ENCODE measurements around the gene DDX42. TPM values are rescaled to one million over a fixed set of nuclear protein-coding genes. Genes with fewer than 3 reads are reported as not detected.

Gene DDX42
- total and polyA plus RNA-seq, 9 of the 15 experiments (the other 6 are each of a cell fraction or from before 2014, with no cell fraction given) = 16.5 to 149 (median 87.6) TPM

DNA sequence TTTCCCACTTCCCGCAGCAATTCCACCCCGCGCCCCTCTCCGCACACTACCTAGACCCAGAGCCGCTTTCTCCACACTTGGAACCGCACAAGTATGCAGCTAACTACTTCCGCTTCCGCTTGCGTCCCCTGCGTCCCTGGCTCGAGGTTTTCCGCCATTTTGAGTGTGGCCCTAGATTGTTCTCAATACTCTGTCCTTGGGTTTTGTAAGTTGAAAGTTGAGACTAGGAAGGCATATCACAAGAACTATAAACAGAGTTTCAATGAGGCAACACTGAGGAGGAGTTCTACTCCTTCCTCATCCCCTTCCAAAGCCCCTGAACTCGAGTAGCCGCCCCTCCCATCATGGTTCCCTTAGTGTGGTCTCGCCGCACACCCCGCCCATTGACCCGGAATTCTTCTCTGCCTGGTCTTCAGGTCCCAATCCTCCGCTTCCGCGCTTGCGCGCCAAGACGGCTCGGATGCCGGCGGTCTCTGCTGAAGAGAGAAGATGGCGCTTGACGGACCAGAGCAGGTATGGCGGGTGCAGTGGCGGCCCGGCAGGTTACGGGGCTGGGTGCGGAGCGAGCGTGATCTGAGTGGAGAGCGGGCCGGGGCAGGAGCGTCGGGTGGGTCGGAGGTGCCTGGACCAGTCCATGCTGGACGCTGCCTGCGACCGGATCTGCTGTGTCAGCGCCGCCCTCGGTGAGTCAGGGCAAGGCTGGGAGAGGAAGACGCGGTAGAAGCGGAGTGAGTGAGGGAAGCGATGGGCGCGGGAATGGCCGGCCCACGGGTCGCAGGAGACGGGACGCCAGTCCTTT lies 53.2 kb downstream of the DDX42 start, which contains the start of the genes FTSJ3 and PSMC5:
FTSJ3 (minus strand) TSS at position 662 of the 799 bp plus-strand sequence. CDS start 761 bp downstream, outside the sequence.
PSMC5 (plus strand) TSS at position 430 of the 799 bp plus-strand sequence; CDS start at position 490, 60 bp downstream.
- under 1% methylated on average over 54 of the region's 58 CpGs for WGBS (ENCODE audit: insufficient coverage, low coverage, missing lambda C conversion rate)
- intact Hi-C loops (cut with micrococcal nuclease) (loop anchor here (1.0 kb wide), 1 partner anchor 16 kb away; no protein-coding TSS in a partner anchor), in situ Hi-C loops (cut with MboI) (loop anchor here (25.0 kb wide), 1 partner anchor 390 kb away; the partner anchor contains the start of gene CYB561)
- CTCF ChIA-PET (ENCODE audit: low intra/inter-chr PET ratio) = no interaction called here
- Histone ChIP-seq H3K9me1 (ENCODE audit: control insufficient read depth, insufficient read depth, low read length) (no peaks in the 10 kb centered on the region), H3K36me3 (ENCODE audit: control insufficient read depth, insufficient read depth, low read length) (peaks cover 80% of the 10 kb centered on the region), H2AFZ (ENCODE audit: low read depth, low read length) (peak within 1 kb of the TSS; percentile 100), H3K79me2 (ENCODE audit: control insufficient read depth, insufficient read depth, low read length) (peaks cover 51% of the 10 kb centered on the region), H3K27ac (ENCODE audit: extremely low read depth, low read depth, low read length) (peak within 1 kb of the TSS; percentile 100), H3K4me2 (ENCODE audit: insufficient read depth, low read length) (peak within 1 kb of the TSS; percentile 99), H3K4me3 (peak within 1 kb of the TSS; percentile 92), H3K27me3 (ENCODE audit: control insufficient read depth in 2 of 2, insufficient read depth in 2 of 2, low read length in 2 of 2) (no peaks in the 10 kb centered on the region), H4K20me1 (replicated peaks; ENCODE audit: control insufficient read depth, insufficient read depth, low read length) (no peaks in the 10 kb centered on the region), H3K9me3 (replicated peaks; ENCODE audit: control insufficient read depth, insufficient read depth, low read depth, low read length) (no peaks in the 10 kb centered on the region), H3K9ac (ENCODE audit: insufficient read depth in 1 of 2, low read depth in 2 of 2, low read length in 2 of 2) (peak within 1 kb of the TSS; percentile 97 to 100), H3K4me1 (replicated peaks in 1 of 2; ENCODE audit: control insufficient read depth in 2 of 2, insufficient read depth in 2 of 2, low read length in 2 of 2) (peaks cover 0 to 16% of the 10 kb centered on the region in 2 experiments; a peak in 3 of 5 replicates)
- BruUV-seq (replicated peaks) = no TSS peak
- ATAC-seq = peak; percentile 94
- peak; percentile 96 for FAIRE-seq
- peak; percentile 82 to 97 (median 88) for DNase-seq (ENCODE audit: extremely low read depth in 1 of 4, low spot score in 3 of 4)
- POLR2A ChIA-PET = interaction anchor here (0.7 to 4.6 kb wide), 20 partner anchors 8 to 93 kb away, joined by 3 to 66 read pairs (median 4); partner anchors contain the start of genes CCDC47, DDX42 and SMARCD2
- TF ChIP-seq CC2D1A (IDR thresholded peaks at IDR 0.05) = no peak
- TF ChIP-seq RUNX1 (IDR thresholded peaks at IDR 0.05; ENCODE audit: low read depth) = no peak
- TF ChIP-seq HLTF (IDR thresholded peaks at IDR 0.05) = 0 out of 2 replicates have a peak, but pooled peaks have one; percentile 25
- TF ChIP-seq ZBTB40 (IDR thresholded peaks at IDR 0.05) = peak; percentile 99
- no peak for TF ChIP-seq ZBTB40 (CRISPR knock-in tag; IDR thresholded peaks at IDR 0.05)
